ENCODE data around the gene B4GALT6. TPM values are rescaled to one million over a fixed set of nuclear protein-coding genes. Genes with fewer than 3 reads are reported as not detected.

Gene B4GALT6
- total RNA-seq, 1 donor from 2014 or later: 11.9 TPM

- ATAC-seq: peak; percentile 90
- no peak for DNase-seq
- intact Hi-C loops (cut with micrococcal nuclease): no loop called here
Observed at GRCh38 chr18:31610286-31611205, 73.8 kb downstream of the B4GALT6 start.

- DNase-seq (no peak), ATAC-seq (no peak)
- intact Hi-C loops (cut with micrococcal nuclease): no loop called here
Observed at GRCh38 chr18:31609886-31610285, 74.5 kb downstream of the B4GALT6 start.

GRCh38 chr18:31607384-31607783 lies 77.0 kb downstream of the B4GALT6 start:
- DNase-seq (no peak), ATAC-seq (no peak)
- intact Hi-C loops (cut with micrococcal nuclease): no loop called here

GRCh38 chr18:31606265-31606664 lies 78.1 kb downstream of the B4GALT6 start:
- no peak for ATAC-seq

GRCh38 chr18:31603315-31603714 lies 81.1 kb downstream of the B4GALT6 start:
- DNase-seq (no peak), ATAC-seq (no peak)
- intact Hi-C loops (cut with micrococcal nuclease): no loop called here

More at GRCh38 chr18:31606265-31606664, 78.1 kb downstream of the B4GALT6 start:
- intact Hi-C loops (cut with micrococcal nuclease): no loop called here
- DNase-seq: no peak

GRCh38 chr18:31598021-31598805 lies 86.2 kb downstream of the B4GALT6 start:
- DNase-seq (no peak), ATAC-seq (no peak)
- intact Hi-C loops (cut with micrococcal nuclease): no loop called here

- DNase-seq: no peak
- intact Hi-C loops (cut with micrococcal nuclease): no loop called here
- no peak for ATAC-seq
Observed at GRCh38 chr18:31596081-31596872, 88.1 kb downstream of the B4GALT6 start.

GRCh38 chr18:31595121-31595771 lies 89.1 kb downstream of the B4GALT6 start:
- no peak for DNase-seq
- intact Hi-C loops (cut with micrococcal nuclease): no loop called here
- ATAC-seq: no peak

- no peak for ATAC-seq
- no peak for DNase-seq
- intact Hi-C loops (cut with micrococcal nuclease): no loop called here
Observed at GRCh38 chr18:31592506-31593157, 91.7 kb downstream of the B4GALT6 start.

- intact Hi-C loops (cut with micrococcal nuclease): no loop called here
- no peak for ATAC-seq
- DNase-seq: no peak
Observed at GRCh38 chr18:31591628-31592027, 92.8 kb downstream of the B4GALT6 start, which contains the start of gene TTR. TTR (plus strand) TSS chr18:31591877; CDS start chr18:31591903, 26 bp downstream.

- no peak for ATAC-seq
- DNase-seq: no peak
- intact Hi-C loops (cut with micrococcal nuclease): no loop called here
Observed at GRCh38 chr18:31591113-31591512, 93.3 kb downstream of the B4GALT6 start.

GRCh38 chr18:31590570-31590969 lies 93.8 kb downstream of the B4GALT6 start:
- ATAC-seq: no peak
- DNase-seq: no peak
- intact Hi-C loops (cut with micrococcal nuclease): no loop called here

GRCh38 chr18:31587529-31587928 lies 96.9 kb downstream of the B4GALT6 start:
- no peak for DNase-seq
- intact Hi-C loops (cut with micrococcal nuclease): no loop called here
- no peak for ATAC-seq

- ATAC-seq (no peak), DNase-seq (no peak)
- intact Hi-C loops (cut with micrococcal nuclease): no loop called here
Observed at GRCh38 chr18:31586616-31587015, 97.8 kb downstream of the B4GALT6 start.

- no peak for DNase-seq
- intact Hi-C loops (cut with micrococcal nuclease): no loop called here
- no peak for ATAC-seq
Observed at GRCh38 chr18:31585991-31586390, 98.4 kb downstream of the B4GALT6 start.

- DNase-seq (no peak), ATAC-seq (no peak)
- intact Hi-C loops (cut with micrococcal nuclease): no loop called here
Observed at GRCh38 chr18:31583185-31583854, 101.1 kb downstream of the B4GALT6 start.

- ATAC-seq (no peak), DNase-seq (no peak)
- intact Hi-C loops (cut with micrococcal nuclease): no loop called here
Observed at GRCh38 chr18:31581498-31582197, 102.7 kb downstream of the B4GALT6 start.

Data from left ventricle myocardium superior (tissue), 1 donor.